T-helper 2 cell treated with Interferon-gamma antibody and Interleukin-4, amounts not matched to agents 100 ng/mL and 5 ng/mL, for 36 hours (primary cell): ENCODE results near the gene DENND1A. TPM values are rescaled to one million over a fixed set of nuclear protein-coding genes. Genes with fewer than 3 reads are reported as not detected.

Experiments
- intact Hi-C: fragments of 100-400 bp; cut with micrococcal nuclease; formaldehyde crosslinking; loops from one replicate; pipeline ENCODE4 v1.15.1; 2023
- total RNA-seq: library from RNA; stranded (reverse); gene quantifications from 2 replicates; pipeline ENCODE4 v1.2.3, GENCODE V29; 2022

Gene DENND1A
- total RNA-seq, 1 donor from 2014 or later: 13.1 TPM

GRCh38 chr9:123418506-123418905, 511.4 kb downstream of the DENND1A start:
- intact Hi-C loops: no loop called here

GRCh38 chr9:123418052-123418430, 511.9 kb downstream of the DENND1A start:
- intact Hi-C loops: no loop called here

GRCh38 chr9:123417289-123418051, 512.5 kb downstream of the DENND1A start:
- intact Hi-C loops: no loop called here

GRCh38 chr9:123416176-123416575, 513.8 kb downstream of the DENND1A start:
- intact Hi-C loops: no loop called here

GRCh38 chr9:123414936-123415930, 514.7 kb downstream of the DENND1A start:
- intact Hi-C loops: no loop called here

- intact Hi-C loops: no loop called here
These were observed 515.7 kb downstream of the DENND1A start for GRCh38 chr9:123414204-123414603.

- intact Hi-C loops: no loop called here
These were observed 517.6 kb downstream of the DENND1A start for GRCh38 chr9:123412171-123412820.

GRCh38 chr9:123411636-123412035, 518.3 kb downstream of the DENND1A start:
- intact Hi-C loops: no loop called here

GRCh38 chr9:123411191-123411590, 518.7 kb downstream of the DENND1A start:
- intact Hi-C loops: no loop called here

- intact Hi-C loops: no loop called here
These were observed 519.5 kb downstream of the DENND1A start for GRCh38 chr9:123410281-123410910.

GRCh38 chr9:123408313-123409262, 521.3 kb downstream of the DENND1A start:
- intact Hi-C loops: no loop called here

- intact Hi-C loops: no loop called here
These were observed 522.6 kb downstream of the DENND1A start for GRCh38 chr9:123407217-123407851.

- intact Hi-C loops: no loop called here
These were observed 523.2 kb downstream of the DENND1A start for GRCh38 chr9:123406691-123407216.

GRCh38 chr9:123406016-123406415, 523.9 kb downstream of the DENND1A start:
- intact Hi-C loops: no loop called here

GRCh38 chr9:123402981-123403509, 526.9 kb downstream of the DENND1A start:
- intact Hi-C loops: no loop called here

GRCh38 chr9:123401879-123402513, 527.9 kb downstream of the DENND1A start:
- intact Hi-C loops: no loop called here

GRCh38 chr9:123400926-123401503, 528.9 kb downstream of the DENND1A start:
- intact Hi-C loops: no loop called here

- intact Hi-C loops: no loop called here
These were observed 530.0 kb downstream of the DENND1A start for GRCh38 chr9:123399803-123400378.
